Stimulated activated naive CD4-positive, alpha-beta T cell (primary cell): ENCODE data around the gene FOXP1.
"Not testable (repeated sequence)": the region's sequence is repeated elsewhere in the genome, so short reads cannot be mapped to it uniquely, and the experiment has no call there.

Experiments used
- DNase-seq, 6 experiments: peaks; one replicate each; lab custom pipeline; 2025; lab: John Stamatoyannopoulos, UW

The FOXP1 gene

GRCh38 chr3:71332813-71333212 lies 250.7 kb downstream of the FOXP1 start:
- no peak for DNase-seq

DNA sequence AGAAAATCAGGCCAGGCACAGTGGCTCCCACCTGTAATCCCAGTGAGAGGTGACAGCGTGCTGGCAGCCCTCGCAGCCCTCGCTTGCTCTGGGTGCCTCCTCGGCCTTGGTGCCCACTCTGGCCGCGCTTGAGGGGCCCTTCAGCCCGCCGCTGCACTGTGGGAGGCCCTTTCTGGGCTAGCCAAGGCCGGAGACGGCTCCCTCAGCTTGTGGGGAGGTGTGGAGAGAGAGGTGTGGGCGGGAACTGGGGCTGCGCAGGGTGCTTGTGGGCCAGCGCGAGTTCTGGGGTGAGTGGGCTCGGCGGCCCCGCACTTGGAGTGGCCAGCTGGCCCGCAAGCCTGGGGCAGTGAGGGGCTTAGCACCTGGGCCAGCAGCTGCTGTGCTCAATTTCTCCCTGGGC lies 252.6 kb downstream of the FOXP1 start:
- DNase-seq: no peak

- no peak for DNase-seq
Measured at GRCh38 chr3:71330505-71330904, 253.0 kb downstream of the FOXP1 start.

DNA sequence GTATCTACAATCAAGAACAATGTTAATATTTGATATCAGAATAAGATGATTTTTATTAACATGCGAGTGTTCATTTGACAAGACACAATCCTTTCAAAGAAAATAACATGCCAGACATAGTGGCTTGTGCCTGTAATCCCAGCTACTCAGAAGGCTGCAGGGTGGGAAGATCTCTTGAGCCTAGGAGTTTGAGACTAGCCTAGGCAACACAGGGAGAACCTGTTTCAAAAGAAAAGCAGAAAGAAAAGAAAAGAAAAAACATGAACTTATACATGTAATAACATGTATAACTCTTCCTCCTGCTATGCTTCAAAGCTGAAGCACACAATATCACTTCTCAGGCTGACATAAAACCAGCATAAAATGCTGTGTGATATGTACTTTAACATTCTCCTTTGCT lies 253.7 kb downstream of the FOXP1 start:
- DNase-seq: no peak

DNA sequence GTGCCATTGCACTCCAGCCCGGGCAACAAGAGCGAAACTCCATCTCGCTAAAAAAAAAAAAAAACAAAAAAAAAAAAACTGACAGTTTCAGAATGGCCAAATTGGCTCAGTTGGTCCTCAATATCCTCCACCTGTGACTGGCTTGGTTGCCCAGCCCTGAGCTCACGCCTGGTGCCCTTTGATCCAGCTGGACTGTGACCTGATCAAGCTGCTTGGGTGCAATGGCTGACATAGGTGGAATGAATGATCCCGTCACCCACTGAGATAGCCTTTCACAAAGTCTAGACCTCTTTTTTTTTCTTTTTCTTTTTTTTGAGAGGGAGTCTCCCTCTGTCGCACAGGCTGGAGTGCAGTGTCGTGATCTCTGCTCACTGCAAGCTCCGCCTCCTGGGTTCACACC lies 254.6 kb downstream of the FOXP1 start:
- DNase-seq: no peak

- no peak for DNase-seq
Measured at GRCh38 chr3:71327936-71328335, 255.6 kb downstream of the FOXP1 start.

DNA sequence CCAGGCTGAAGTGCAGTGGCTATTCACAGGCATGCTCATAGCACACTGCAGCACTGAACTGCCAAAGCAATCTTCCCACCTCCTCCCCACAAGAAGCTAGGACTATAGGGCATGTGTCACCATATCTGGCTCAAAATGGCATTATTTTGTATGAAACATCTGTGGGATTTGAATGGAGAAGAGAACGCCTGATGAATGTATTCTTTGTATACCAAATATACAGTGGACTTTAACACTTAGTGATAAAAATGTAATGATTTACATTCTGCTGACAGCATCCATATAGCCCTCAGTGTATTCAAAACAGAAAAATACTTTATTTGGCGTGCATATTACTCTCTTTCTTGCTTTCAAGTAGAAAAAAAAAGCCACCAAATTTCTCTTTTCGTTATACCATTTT lies 257.8 kb downstream of the FOXP1 start:
- DNase-seq: no peak

GRCh38 chr3:71324224-71324623 lies 259.3 kb downstream of the FOXP1 start:
- DNase-seq: not testable (repeated sequence)

DNA sequence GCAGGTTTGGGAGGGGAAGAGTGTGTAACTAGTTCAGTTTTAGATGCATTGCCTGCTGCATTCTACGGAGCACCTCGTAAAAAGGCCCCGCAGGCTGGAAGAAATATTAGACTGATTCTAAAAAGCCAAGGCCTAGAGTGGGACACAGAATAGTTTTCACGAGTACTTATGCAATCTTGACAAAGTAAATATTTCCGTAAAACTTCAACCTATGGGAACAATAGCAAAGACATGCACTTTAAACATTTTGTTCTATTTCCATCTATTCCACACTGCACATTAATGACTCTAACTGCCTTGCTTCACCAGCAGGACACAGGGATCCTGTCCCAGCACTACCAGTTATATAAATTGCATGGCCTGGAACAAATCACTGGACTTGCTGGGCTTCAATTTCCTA lies 260.0 kb downstream of the FOXP1 start:
- DNase-seq: no peak

DNA sequence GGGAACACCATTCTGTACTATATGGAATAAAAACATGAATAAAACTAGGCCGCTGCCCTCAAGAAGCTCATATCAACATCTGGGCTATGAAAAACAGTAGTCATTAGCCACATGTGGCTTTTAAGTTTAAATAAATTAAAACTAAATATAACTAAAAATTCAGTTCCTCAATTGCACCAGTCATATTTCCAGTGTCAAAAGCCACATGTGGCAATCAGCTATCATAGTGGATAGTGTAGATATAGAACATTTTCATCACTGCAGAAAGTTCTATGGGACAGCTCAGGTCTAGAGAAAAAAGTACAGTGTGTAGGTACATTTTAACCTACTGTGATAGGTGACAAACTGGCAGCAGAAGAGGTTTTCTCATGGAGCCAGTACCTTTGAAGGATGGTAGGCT lies 261.4 kb downstream of the FOXP1 start:
- no peak for DNase-seq

DNA sequence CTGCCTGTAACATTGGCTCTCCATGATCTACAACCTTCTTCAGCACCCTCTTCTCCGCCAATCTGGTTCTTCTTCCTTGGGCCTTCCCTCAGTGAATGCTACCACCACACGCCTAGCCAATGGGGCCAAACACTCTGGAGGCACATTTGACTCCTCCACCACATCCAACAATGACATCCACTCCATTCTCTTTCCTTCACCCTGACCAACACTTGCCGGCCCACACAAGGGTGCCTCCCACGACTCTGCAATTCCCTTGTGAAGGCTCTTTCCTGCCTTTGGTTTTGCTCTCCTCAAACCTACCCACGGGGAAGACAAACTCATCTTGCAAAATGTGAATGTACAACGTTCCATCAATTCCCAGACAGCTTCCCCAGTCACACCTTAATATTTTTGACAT lies 263.8 kb downstream of the FOXP1 start:
- no peak for DNase-seq

DNA sequence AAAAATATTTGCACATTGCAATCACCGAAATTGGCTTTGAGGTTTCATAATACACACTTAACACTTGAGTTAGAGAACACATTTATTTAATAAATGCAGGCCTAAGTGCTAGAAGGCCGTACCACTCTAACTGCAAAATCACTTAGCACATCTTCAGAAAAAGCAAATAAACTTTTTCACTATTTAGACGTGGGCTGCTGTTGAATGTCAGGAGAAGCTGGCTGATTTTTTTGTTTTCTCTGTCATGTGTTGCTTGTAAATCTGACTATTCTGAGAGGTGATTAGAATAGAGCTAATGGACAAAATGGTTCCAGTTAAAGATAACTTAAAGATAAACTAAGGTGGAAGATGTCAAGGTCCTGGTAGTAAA lies 265.1 kb downstream of the FOXP1 start:
- no peak for DNase-seq

- no peak for DNase-seq
Measured at GRCh38 chr3:71317749-71318457, 265.6 kb downstream of the FOXP1 start.

- DNase-seq: no peak
Measured at GRCh38 chr3:71317140-71317539, 266.4 kb downstream of the FOXP1 start.

- DNase-seq: peak in 3 of 6 experiments; percentile 10 to 29 (median 12)
Measured at GRCh38 chr3:71316066-71316777, 267.3 kb downstream of the FOXP1 start.

DNA sequence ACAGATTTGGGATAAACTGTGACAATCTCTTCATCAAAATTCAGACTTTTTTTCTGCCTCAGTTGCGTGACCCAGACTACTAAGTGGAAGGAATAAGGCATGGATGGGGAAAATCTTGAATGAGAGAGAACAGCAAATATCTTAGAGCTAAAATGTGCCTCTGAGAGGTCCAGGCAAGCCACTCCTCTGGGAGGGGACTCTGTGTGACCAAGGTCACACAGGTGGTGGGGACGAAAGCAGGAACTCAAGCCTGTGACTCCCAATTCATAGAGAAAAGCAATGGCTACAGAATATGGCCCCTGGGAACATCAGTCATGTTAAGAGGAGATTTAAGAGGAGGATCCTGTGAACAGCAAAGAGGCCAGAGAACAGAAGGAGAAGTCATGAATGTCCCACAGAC lies 268.1 kb downstream of the FOXP1 start:
- DNase-seq: no peak

- DNase-seq: no peak
Measured at GRCh38 chr3:71313844-71314243, 269.7 kb downstream of the FOXP1 start.

GRCh38 chr3:71312461-71312860 lies 271.1 kb downstream of the FOXP1 start:
- no peak for DNase-seq

GRCh38 chr3:71311661-71312046 lies 271.9 kb downstream of the FOXP1 start:
- DNase-seq: no peak

DNA sequence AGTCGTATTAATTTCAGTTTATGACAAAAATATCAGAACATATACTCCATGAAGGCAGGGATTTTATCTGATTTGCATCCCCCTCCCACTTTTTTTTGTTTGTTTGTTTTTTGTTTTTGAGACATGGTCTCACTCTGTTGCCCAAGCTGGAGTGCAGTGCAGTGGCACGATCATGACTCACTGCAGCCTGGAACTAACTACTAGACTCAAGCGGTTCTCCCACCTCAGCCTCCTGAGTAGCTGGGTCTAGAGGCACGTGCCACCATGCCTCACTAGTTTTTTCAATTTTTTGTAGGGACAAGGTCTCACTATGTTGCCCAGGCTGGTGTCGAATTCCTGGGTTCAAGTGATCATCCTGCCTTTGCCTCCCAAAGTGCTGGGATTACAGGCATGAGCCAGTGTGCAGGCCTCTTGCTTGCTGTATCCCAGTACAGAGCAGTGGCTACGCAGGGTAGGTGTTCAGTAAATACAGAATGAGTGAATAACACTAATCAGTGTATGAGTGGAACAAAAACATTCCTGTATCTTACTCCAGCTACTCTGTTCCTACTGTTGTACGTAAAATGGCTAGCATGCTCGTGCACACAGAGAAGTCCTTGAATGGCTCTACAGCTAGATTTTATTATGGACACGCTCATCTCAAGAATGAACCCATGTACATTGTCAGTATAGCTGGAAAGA lies 272.4 kb downstream of the FOXP1 start:
- no peak for DNase-seq

GRCh38 chr3:71310359-71310979 lies 273.1 kb downstream of the FOXP1 start:
- DNase-seq: no peak

GRCh38 chr3:71309886-71310285 lies 273.6 kb downstream of the FOXP1 start:
- DNase-seq: no peak

DNA sequence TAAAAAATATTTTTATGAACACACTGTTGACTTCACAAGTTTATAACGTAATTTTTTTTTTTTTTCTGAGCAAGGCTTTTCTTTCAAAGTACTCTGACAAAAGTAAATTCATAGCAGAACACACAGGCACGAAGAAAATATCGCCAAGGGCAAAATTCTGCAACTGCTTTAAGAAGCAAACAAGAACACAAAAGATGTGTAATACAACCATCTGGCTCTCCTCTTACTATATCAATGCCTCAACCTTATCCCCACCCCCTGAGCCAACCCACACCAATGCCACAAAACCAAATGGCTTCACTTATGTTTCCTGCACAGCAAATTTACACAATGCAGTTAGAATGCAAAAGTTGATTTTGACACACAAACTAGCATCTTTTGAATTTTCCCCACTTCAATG lies 274.2 kb downstream of the FOXP1 start:
- DNase-seq: peak in 5 of 6 experiments; percentile 11 to 61 (median 40)
